K562 (cell line): ENCODE measurements around the gene ST8SIA2. TPM values are rescaled to one million over a fixed set of nuclear protein-coding genes. Genes with fewer than 3 reads are reported as not detected.

Source experiments
- ATAC-seq: fragments of 200-7000 bp; cut with Tn5 transposase; 3 replicates; pipeline ENCODE4 v1.9.1; 2020; ENCODE audit warnings: moderate library complexity
- BruUV-seq: library from RNA; stranded (reverse); fragments of 400-500 nt; replicated peaks from 2 replicates; lab custom pipeline; 2021; lab: Mats Ljungman, UMichigan
- CTCF ChIA-PET: fragments of 300-600 bp; formaldehyde crosslinking; extraction: SDS; loops from one replicate; lab custom pipeline; 2021; ENCODE audit warnings: low intra/inter-chr PET ratio; lab: Yijun Ruan, JAX
- POLR2A ChIA-PET: fragments of 300-600, 350-650 bp; sonication (Branson Sonifier 250); formaldehyde crosslinking; extraction: SDS; loops from one replicate; lab custom pipeline; 2021; ENCODE audit warnings: antibody characterized with exemption, inconsistent platforms; lab: Yijun Ruan, JAX
- DNase-seq, 4 experiments: peaks; one replicate each; pipeline versions ENCODE4 v3.0.0 to v3.0.0-alpha.2; 2011 to 2018; ENCODE audit warnings: low spot score in 3 of 4, mixed read lengths in 3 of 4; ENCODE audit errors: extremely low read depth in 1 of 4
- FAIRE-seq: peaks from 2 replicates; lab custom pipeline; 2011; peaks lifted over from hg19 to GRCh38; lab: Jason Lieb, UNC
- H2AFZ ChIP-seq: 2 replicates; pipeline ENCODE4 v1.6.0; 2011; ENCODE audit warnings: low read depth, low read length, control low read depth, inconsistent platforms
- H3K27ac ChIP-seq: fragments of 200-600 bp; 3 replicates; pipeline ENCODE4 v1.8.0; 2011; ENCODE audit warnings: low read depth, mild to moderate bottlenecking, control low read depth, inconsistent platforms, low read length, moderate library complexity, mixed read lengths; ENCODE audit errors: extremely low read depth
- H3K27me3 ChIP-seq, 2 experiments: fragments of 300-600 bp in 1 of 2; 2 replicates in 1 of 2; 3 replicates in 1 of 2; pipeline versions ENCODE4 v1.6.0 to v1.8.0; 2011; ENCODE audit warnings: inconsistent platforms in 2 of 2, low read length in 2 of 2, mild to moderate bottlenecking in 1 of 2, mixed read lengths in 1 of 2, moderate library complexity in 1 of 2; ENCODE audit not compliant: control insufficient read depth in 2 of 2, insufficient read depth in 2 of 2
- H3K36me3 ChIP-seq: fragments of 300-600 bp; 3 replicates; pipeline ENCODE4 v1.8.0; 2011; ENCODE audit warnings: mild to moderate bottlenecking, low read length, inconsistent platforms; ENCODE audit not compliant: control insufficient read depth, insufficient read depth
- H3K4me1 ChIP-seq, 2 experiments: fragments of 200-600 bp in 1 of 2; replicated peaks in 1 of 2; 2 replicates in 1 of 2; 3 replicates in 1 of 2; pipeline versions ENCODE4 v1.5.1 to v1.8.0; 2011; ENCODE audit warnings: inconsistent platforms in 2 of 2, low read length in 2 of 2, mild to moderate bottlenecking in 1 of 2, mixed read lengths in 1 of 2, moderate library complexity in 1 of 2; ENCODE audit not compliant: control insufficient read depth in 2 of 2, insufficient read depth in 2 of 2
- H3K4me2 ChIP-seq: 2 replicates; pipeline ENCODE4 v1.6.1; 2011; ENCODE audit warnings: low read length, control low read depth, inconsistent platforms, mixed read lengths; ENCODE audit not compliant: insufficient read depth
- H3K4me3 ChIP-seq: fragments of 200-600 bp; sonication (generic), shearing (Covaris generic); 2 replicates; pipeline ENCODE4 v1.5.1; 2016; ENCODE audit warnings: control low read depth, inconsistent platforms
- H3K79me2 ChIP-seq: fragments of 200-600 bp; 3 replicates; pipeline ENCODE4 v1.8.0; 2011; ENCODE audit warnings: low read length, inconsistent platforms; ENCODE audit not compliant: control insufficient read depth, insufficient read depth
- H3K9ac ChIP-seq, 2 experiments: 2 replicates each; pipeline versions ENCODE4 v1.6.0 to v1.6.1; 2011; ENCODE audit warnings: low read depth in 2 of 2, low read length in 2 of 2, control low read depth in 1 of 2, inconsistent platforms in 1 of 2, mild to moderate bottlenecking in 1 of 2, mixed read lengths in 1 of 2; ENCODE audit not compliant: insufficient read depth in 1 of 2
- H3K9me1 ChIP-seq: one replicate; pipeline ENCODE4 v1.6.0; 2011; ENCODE audit warnings: inconsistent platforms, mild to moderate bottlenecking, low read length, moderate library complexity; ENCODE audit not compliant: control insufficient read depth, insufficient read depth
- H3K9me3 ChIP-seq: replicated peaks from 2 replicates; pipeline ENCODE4 v1.5.1; 2011; ENCODE audit warnings: low read depth, low read length, inconsistent platforms; ENCODE audit not compliant: control insufficient read depth, insufficient read depth
- H4K20me1 ChIP-seq: replicated peaks from 2 replicates; pipeline ENCODE4 v1.6.1; 2011; ENCODE audit warnings: low read length, inconsistent platforms, mixed read lengths; ENCODE audit not compliant: control insufficient read depth, insufficient read depth
- ARHGAP35 ChIP-seq: fragments of 450-650 bp; IDR thresholded peaks from 2 replicates; pipeline ENCODE4 v1.6.1; 2018; ENCODE audit not compliant: partially characterized antibody
- FIP1L1 ChIP-seq: fragments of 200-400 bp; formaldehyde crosslinking; IDR thresholded peaks from 2 replicates; pipeline ENCODE4 v1.6.1; 2018; ENCODE audit warnings: mild to moderate bottlenecking, low read depth, low read length; ENCODE audit not compliant: poor library complexity, severe bottlenecking
- MCM2 ChIP-seq: fragments of 450-650 bp; IDR thresholded peaks from 2 replicates; pipeline ENCODE4 v1.6.1; 2017; ENCODE audit warnings: low read depth, mild to moderate bottlenecking
- SMC3 ChIP-seq: conservative IDR thresholded peaks from 2 replicates; pipeline ENCODE4 v1.6.1; 2011; ENCODE audit warnings: low read depth, low read length, improper control_type of control experiment; ENCODE audit not compliant: insufficient read depth
- SP1 ChIP-seq: sonication (generic); formaldehyde crosslinking; IDR thresholded peaks from 2 replicates; pipeline ENCODE4 v1.8.1; 2022; ENCODE audit warnings: mild to moderate bottlenecking, missing genetic modification reagents
- TCF3 ChIP-seq: sonication (generic); formaldehyde crosslinking; IDR thresholded peaks from 2 replicates; pipeline ENCODE4 v1.4.0; 2020; ENCODE audit warnings: mild to moderate bottlenecking, missing genetic modification reagents
- ZFP36 ChIP-seq: fragments of 150-350 bp; IDR thresholded peaks from 2 replicates; pipeline ENCODE4 v1.6.1; 2018; ENCODE audit warnings: low read length, low read depth; ENCODE audit not compliant: partially characterized antibody
- WGBS: fragments of 100-300 bp; shearing (Covaris generic); methylation state at CpG from one replicate; pipeline ENCODE4 v1.1.6; 2016; ENCODE audit warnings: low coverage, mixed read lengths; ENCODE audit not compliant: insufficient coverage; ENCODE audit errors: missing lambda C conversion rate; 5-methylcytosine and 5-hydroxymethylcytosine counted together
- in situ Hi-C: fragments of 300-500 bp; cut with MboI; formaldehyde crosslinking; loops from 4 replicates; pipeline ENCODE4 v1.15.0; 2018; ENCODE audit warnings: inconsistent platforms, mixed read lengths
- intact Hi-C: fragments of 100-400 bp; cut with micrococcal nuclease; formaldehyde crosslinking; loops from 2 replicates; pipeline ENCODE4 v1.14.2; 2022
- polyA plus RNA-seq, 8 experiments: library from polyadenylated mRNA; depleted of rRNA in 4 of 8; stranded (reverse) in 5 of 8; unstranded in 3 of 8; fragments of >200 nt; fragmentation: Nextera tagmentation in 2 of 8; fragmentation: Illumina TruSeq in 1 of 8; extraction: Ambion mirVana in 2 of 8; extraction: Trizol in 1 of 8; gene quantifications; 2 replicates each; pipeline versions ENCODE4 v1.2.1 to v1.2.3, GENCODE V29; 2011 to 2014; ENCODE audit warnings: inconsistent platforms in 1 of 8, missing spikeins in 1 of 8
- total RNA-seq, 7 experiments: library from RNA; depleted of rRNA in 6 of 7; stranded (reverse); fragments of >200 nt in 6 of 7; fragmentation: Illumina TruSeq in 2 of 7; extraction: Trizol in 2 of 7; gene quantifications; 2 replicates each; pipeline versions ENCODE4 v1.2.1 to v1.2.3, GENCODE V29; 2011 to 2021; ENCODE audit warnings: low replicate concordance in 1 of 7
- TF ChIP-seq, protein P1 (sequence below): sonication (generic); IDR thresholded peaks from 2 replicates; pipeline ENCODE4 v1.6.1; 2016

ST8SIA2 gene
- total and polyA plus RNA-seq, 9 of the 15 experiments (the other 6 are each of a cell fraction or from before 2014, with no cell fraction given) = not detected

- TF ChIP-seq SP1 (CRISPR knock-in tag) = no peak
- no peak for TF ChIP-seq MCM2
- no peak for TF ChIP-seq ARHGAP35
- TF ChIP-seq, protein P1, sequence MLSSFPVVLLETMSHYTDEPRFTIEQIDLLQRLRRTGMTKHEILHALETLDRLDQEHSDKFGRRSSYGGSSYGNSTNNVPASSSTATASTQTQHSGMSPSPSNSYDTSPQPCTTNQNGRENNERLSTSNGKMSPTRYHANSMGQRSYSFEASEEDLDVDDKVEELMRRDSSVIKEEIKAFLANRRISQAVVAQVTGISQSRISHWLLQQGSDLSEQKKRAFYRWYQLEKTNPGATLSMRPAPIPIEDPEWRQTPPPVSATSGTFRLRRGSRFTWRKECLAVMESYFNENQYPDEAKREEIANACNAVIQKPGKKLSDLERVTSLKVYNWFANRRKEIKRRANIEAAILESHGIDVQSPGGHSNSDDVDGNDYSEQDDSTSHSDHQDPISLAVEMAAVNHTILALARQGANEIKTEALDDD = no peak
- TF ChIP-seq FIP1L1 = no peak
- TF ChIP-seq ZFP36 = no peak
- TF ChIP-seq, all 486 proteins: peak for 0
Measured at GRCh38 chr15:92460023-92460422, 66.3 kb downstream of the ST8SIA2 start (continued).

GRCh38 chr15:92462424-92463125, 68.9 kb downstream of the ST8SIA2 start:
- Histone ChIP-seq H3K79me2 (no peaks in the 10 kb centered on the region), H2AFZ (no peak overlapping the region), H3K4me1 (no peaks in the 10 kb centered on the region; a peak in 2 of 5 replicates), H3K9ac (no peak overlapping the region), H3K4me2 (no peak overlapping the region), H3K27me3 (peaks cover 18 to 57% of the 10 kb centered on the region in 2 experiments; a peak in 4 of 5 replicates), H4K20me1 (peaks cover 4% of the 10 kb centered on the region; the same call in 1 of the 2 replicates), H3K4me3 (no peak overlapping the region), H3K9me3 (no peaks in the 10 kb centered on the region), H3K27ac (no peak overlapping the region), H3K9me1 (no peaks in the 10 kb centered on the region), H3K36me3 (no peaks in the 10 kb centered on the region)
- intact Hi-C loops (no loop called here), in situ Hi-C loops (no loop called here)
- DNase-seq (no peak), FAIRE-seq (no peak), ATAC-seq (no peak)
- ChIA-PET CTCF (no interaction called here), POLR2A (no interaction called here)
- BruUV-seq = no TSS peak
- TF ChIP-seq TCF3 (CRISPR knock-in tag) (no peak), SMC3 (no peak)
- WGBS = 0% methylated on average over 2 of the region's 2 CpGs
